ENCODE data around the gene CYB561. TPM values are rescaled to one million over a fixed set of nuclear protein-coding genes. Genes with fewer than 3 reads are reported as not detected.
A peak's percentile ranks its signal among the peaks of the same experiment; 100 is the strongest.

Gene CYB561
- total RNA-seq, 4 donors from 2014 or later = 21.4 to 52.5 (median 35.0) TPM

GRCh38 chr17:63431939-63432804 is 13.9 kb downstream of the CYB561 start:
- DNase-seq (ENCODE audit: low spot score in 2 of 2) = no peak

DNA sequence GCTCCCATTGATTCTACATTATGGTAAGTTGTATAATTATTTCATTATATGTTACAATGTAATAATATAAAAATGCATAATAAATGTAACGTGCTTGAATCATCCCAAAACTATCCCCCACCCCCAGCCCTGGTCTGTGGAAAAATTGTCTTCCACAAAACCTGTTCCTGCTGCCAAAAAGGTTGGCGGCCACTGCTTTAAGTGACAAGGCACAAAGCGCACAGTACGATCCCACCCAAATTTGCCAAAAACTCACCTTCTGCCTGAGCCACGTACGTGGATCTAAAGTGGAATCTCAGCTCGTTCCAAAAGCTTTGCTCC is 14.5 kb downstream of the CYB561 start:
- H3K27ac ChIP-seq = peak overlapping the region in 1 of 4 donors; percentile 83
- H3K9me3 ChIP-seq = no peaks in the 10 kb centered on the region
- H3K27me3 ChIP-seq = no peaks in the 10 kb centered on the region
- no peak for DNase-seq (ENCODE audit: low spot score in 2 of 2)
- no peak overlapping the region for H3K4me3 ChIP-seq
- no peaks in the 10 kb centered on the region for H3K36me3 ChIP-seq
- peaks cover 0 to 44% (median 32%) of the 10 kb centered on the region in 4 donors for H3K4me1 ChIP-seq
- 89 to 92% methylated on average over 7 of the region's 7 CpGs for WGBS, 2 donors
- TF ChIP-seq POLR2A (IDR thresholded peaks at IDR 0.05) = no peak
- TF ChIP-seq, protein P1, sequence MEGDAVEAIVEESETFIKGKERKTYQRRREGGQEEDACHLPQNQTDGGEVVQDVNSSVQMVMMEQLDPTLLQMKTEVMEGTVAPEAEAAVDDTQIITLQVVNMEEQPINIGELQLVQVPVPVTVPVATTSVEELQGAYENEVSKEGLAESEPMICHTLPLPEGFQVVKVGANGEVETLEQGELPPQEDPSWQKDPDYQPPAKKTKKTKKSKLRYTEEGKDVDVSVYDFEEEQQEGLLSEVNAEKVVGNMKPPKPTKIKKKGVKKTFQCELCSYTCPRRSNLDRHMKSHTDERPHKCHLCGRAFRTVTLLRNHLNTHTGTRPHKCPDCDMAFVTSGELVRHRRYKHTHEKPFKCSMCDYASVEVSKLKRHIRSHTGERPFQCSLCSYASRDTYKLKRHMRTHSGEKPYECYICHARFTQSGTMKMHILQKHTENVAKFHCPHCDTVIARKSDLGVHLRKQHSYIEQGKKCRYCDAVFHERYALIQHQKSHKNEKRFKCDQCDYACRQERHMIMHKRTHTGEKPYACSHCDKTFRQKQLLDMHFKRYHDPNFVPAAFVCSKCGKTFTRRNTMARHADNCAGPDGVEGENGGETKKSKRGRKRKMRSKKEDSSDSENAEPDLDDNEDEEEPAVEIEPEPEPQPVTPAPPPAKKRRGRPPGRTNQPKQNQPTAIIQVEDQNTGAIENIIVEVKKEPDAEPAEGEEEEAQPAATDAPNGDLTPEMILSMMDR (IDR thresholded peaks at IDR 0.05) = no peak
- TF ChIP-seq EP300 (IDR thresholded peaks at IDR 0.05) = no peak

More at GRCh38 chr17:63431939-63432804, 13.9 kb downstream of the CYB561 start:
- Histone ChIP-seq H3K9me3 (no peaks in the 10 kb centered on the region), H3K27ac (peak overlapping the region in 3 of 4 donors; percentile 72 to 83 (median 81)), H3K4me3 (no peak overlapping the region), H3K4me1 (peaks cover 0 to 50% (median 34%) of the 10 kb centered on the region in 4 donors), H3K36me3 (no peaks in the 10 kb centered on the region), H3K27me3 (no peaks in the 10 kb centered on the region)
- TF ChIP-seq, protein P1 (IDR thresholded peaks at IDR 0.05) = no peak
- no peak for TF ChIP-seq POLR2A (IDR thresholded peaks at IDR 0.05)
- TF ChIP-seq EP300 (IDR thresholded peaks at IDR 0.05) = no peak
- 70 to 78% methylated on average over 16 of the region's 16 CpGs for WGBS, 2 donors

DNA sequence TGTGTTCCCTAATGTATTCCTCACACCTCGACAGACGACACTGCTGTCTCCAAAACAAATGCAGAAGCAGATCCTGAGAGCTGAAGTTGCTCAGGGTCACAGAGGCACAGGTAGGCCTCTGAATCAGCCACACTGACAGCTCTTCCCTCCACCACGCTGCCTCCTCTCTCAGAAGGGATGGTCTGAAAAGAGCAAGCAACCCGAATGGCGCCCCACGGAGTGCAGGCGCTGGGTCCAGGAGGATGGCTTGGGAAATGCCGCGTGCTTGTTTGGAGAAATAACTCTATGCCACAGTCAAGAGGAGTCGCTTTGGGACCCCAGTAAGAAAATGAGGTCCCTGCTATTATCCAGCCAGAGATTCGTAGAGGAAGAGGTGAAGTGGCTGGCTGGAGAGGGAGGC is 15.9 kb downstream of the CYB561 start:
- no peaks in the 10 kb centered on the region for H3K27me3 ChIP-seq
- no peak overlapping the region for H3K27ac ChIP-seq
- WGBS, 2 donors = 82 to 84% methylated on average over 11 of the region's 11 CpGs
- TF ChIP-seq POLR2A (IDR thresholded peaks at IDR 0.05) (no peak), EP300 (IDR thresholded peaks at IDR 0.05) (no peak)
- no peaks in the 10 kb centered on the region for H3K36me3 ChIP-seq
- H3K9me3 ChIP-seq = no peaks in the 10 kb centered on the region
- no peak for DNase-seq (ENCODE audit: low spot score in 2 of 2)
- H3K4me3 ChIP-seq = no peak overlapping the region
- H3K4me1 ChIP-seq = peaks cover 0 to 39% (median 26%) of the 10 kb centered on the region in 4 donors

GRCh38 chr17:63429766-63430165 is 16.3 kb downstream of the CYB561 start:
- Histone ChIP-seq H3K27ac (no peak overlapping the region), H3K36me3 (no peaks in the 10 kb centered on the region), H3K27me3 (no peaks in the 10 kb centered on the region), H3K4me3 (no peak overlapping the region), H3K9me3 (no peaks in the 10 kb centered on the region), H3K4me1 (peaks cover 0 to 35% (median 21%) of the 10 kb centered on the region in 4 donors)
- DNase-seq (ENCODE audit: low spot score in 2 of 2) = no peak
- TF ChIP-seq POLR2A (IDR thresholded peaks at IDR 0.05) = no peak
- no peak for TF ChIP-seq EP300 (IDR thresholded peaks at IDR 0.05)
- TF ChIP-seq, protein P1 (IDR thresholded peaks at IDR 0.05) = no peak
- 93 to 95% methylated on average over 7 of the region's 7 CpGs for WGBS, 2 donors

- DNase-seq (ENCODE audit: low spot score in 2 of 2) = no peak
- Histone ChIP-seq H3K9me3 (no peaks in the 10 kb centered on the region), H3K36me3 (peaks cover 0 to 5% (median 0%) of the 10 kb centered on the region in 3 donors), H3K4me3 (no peak overlapping the region), H3K27ac (no peak overlapping the region), H3K4me1 (peaks cover 0 to 13% (median 0%) of the 10 kb centered on the region in 4 donors), H3K27me3 (no peaks in the 10 kb centered on the region)
- no peak for TF ChIP-seq POLR2A (IDR thresholded peaks at IDR 0.05)
- TF ChIP-seq, protein P1 (IDR thresholded peaks at IDR 0.05) = no peak
- no peak for TF ChIP-seq EP300 (IDR thresholded peaks at IDR 0.05)
- 79% methylated on average over 2 of the region's 2 CpGs for WGBS, 2 donors
Observed at GRCh38 chr17:63426917-63427308, 19.2 kb downstream of the CYB561 start.

Data from tibial nerve (tissue), 4 donors.